ENCODE results near the gene MYO5B.
"Not testable (repeated sequence)": the region's sequence is repeated elsewhere in the genome, so short reads cannot be mapped to it uniquely, and the experiment has no call there.

The MYO5B gene

DNA sequence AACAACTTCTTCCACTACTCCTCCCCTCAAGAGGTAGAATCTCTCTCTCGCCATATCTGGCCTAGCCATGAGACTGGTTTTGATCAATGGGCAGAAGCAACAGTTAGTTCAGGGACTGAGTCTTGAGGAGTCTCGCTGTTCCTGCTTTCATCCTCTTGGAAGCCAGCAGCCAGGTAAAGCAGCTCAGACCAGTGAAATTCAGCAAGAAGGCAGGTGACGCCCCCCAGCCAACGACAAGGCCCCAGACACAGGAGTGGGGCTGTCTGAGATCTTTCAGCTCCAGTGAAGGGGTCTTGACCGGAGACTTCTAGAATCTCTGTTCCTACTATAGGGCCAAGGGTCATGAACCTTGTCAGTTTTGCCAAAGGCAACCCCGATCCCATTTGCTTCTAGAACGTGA is 341.9 kb downstream of the MYO5B start:
- no peak for DNase-seq (ENCODE audit: low read depth)

DNA sequence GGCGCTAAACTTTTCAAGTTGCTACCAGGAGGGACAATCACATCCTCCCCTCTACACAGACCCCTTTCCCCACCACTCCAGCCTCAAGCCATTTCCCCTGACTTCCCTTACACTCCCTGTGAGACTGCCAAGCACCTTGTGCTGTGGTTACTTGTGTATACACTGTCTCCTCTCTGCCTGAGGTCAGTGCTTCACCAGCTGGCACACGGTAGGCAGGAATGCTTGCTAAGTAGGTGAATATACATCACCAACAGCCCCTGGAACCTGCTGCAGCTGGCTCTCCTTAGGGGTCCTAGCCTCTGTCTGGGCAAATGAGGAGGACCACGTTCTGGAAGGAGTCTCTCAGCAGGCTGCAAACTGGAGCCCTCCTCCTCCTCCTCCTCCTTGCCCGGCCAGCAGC is 343.3 kb downstream of the MYO5B start:
- no peak for DNase-seq (ENCODE audit: low read depth)

GRCh38 chr18:49850636-49851035 is 344.3 kb downstream of the MYO5B start:
- no peak for DNase-seq (ENCODE audit: low read depth)

DNA sequence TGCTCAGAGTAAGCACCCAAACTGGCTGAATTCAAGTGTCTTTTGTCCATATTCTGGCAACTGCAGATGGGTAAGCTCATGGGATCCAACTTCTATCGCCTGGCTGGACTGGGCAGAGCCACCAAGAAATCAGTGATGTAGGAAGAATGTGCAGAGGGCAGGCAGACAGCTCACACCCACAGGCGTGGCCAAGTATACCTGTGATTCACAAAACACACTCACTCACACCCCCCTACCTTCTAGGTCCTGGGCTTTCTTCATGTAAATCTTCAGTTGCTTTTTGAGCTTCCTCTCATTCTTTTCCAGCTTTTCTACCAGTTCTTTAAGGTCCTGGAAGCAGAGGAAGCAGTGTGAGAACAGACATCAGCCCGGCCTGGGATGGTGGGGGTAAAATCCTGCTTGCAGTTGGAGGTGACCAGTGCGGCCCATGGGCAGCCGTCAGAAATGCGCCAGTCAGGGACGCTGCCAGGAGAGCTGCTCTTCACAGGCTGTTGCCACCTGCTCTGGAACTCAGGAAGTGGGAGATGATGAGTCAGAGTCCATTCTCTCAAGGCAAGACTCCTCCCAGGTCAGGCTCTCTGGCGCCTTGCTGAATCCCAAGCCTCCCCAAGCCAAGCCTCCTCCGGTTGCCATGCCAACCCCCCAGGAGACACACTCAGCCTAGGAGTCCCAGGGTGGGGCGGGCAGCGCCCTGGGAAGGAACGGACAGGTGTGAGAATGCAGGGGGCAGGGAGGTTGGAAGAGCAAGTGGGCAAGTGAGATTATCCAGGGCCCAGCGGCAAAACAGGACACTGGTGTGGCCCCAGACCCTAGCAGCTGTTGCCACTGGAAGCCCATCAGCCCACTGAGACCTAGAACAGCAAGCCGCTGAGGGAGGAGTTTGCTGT is 345.4 kb downstream of the MYO5B start:
- DNase-seq (ENCODE audit: low read depth): no peak

DNA sequence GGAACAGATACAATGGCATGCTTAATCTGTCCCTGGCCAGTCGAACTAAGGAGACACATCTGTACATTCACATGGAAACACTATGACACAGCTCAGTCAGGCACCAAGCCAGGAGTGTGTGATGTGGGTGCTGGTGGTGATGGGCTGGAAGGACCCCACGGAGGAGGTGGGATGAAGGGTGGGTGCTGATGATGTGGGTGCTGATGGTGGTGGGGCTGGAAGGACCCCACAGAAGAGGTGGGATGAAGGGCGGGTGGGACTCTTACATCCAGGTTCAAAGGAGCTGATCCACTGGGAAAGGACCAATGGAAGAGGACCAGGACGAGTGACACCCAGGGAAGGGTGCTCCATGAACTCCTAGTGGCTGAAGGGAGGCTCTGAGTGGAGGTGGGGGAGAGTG is 346.8 kb downstream of the MYO5B start:
- DNase-seq (ENCODE audit: low read depth): no peak

DNA sequence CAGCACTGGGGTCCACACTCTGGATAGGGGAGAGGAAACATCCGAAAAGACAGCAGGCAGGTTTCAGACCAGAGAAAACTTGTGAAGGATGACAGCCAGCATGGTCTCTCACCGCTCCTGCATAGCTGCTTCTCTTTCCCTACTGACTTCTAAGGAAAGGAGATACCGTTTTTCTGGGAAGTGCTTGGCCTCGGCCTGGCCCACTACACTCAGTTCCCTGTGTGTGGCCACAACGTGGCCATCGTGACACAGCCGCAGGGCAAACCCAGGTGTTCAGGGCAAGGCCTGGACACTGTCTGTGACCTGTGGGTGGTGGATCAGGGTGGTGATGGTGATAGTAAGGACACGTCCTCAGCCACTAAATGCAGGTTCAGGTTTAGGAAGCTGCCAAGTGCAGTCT is 347.4 kb downstream of the MYO5B start:
- no peak for DNase-seq (ENCODE audit: low read depth)

GRCh38 chr18:49846718-49847470 is 348.1 kb downstream of the MYO5B start:
- DNase-seq (ENCODE audit: low read depth): no peak

DNA sequence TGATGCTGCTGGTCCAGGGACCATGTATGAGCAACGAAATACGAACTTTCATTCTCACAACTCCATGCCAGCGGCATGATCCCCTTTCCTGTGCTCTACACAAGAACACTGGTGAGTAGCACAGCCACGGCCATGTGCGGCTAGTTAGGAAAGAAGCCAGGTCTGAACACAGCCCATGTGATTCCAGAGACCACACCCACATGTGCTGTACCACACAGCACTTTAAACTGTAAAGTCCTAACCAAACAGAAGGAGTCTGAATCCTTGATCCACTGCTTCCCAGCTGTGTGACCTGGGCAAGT is 348.6 kb downstream of the MYO5B start:
- DNase-seq (ENCODE audit: low read depth): no peak

GRCh38 chr18:49845629-49846360 is 349.2 kb downstream of the MYO5B start:
- DNase-seq (ENCODE audit: low read depth): no peak

- DNase-seq (ENCODE audit: low read depth): no peak
Observed at GRCh38 chr18:49844903-49845302, 350.0 kb downstream of the MYO5B start.

DNA sequence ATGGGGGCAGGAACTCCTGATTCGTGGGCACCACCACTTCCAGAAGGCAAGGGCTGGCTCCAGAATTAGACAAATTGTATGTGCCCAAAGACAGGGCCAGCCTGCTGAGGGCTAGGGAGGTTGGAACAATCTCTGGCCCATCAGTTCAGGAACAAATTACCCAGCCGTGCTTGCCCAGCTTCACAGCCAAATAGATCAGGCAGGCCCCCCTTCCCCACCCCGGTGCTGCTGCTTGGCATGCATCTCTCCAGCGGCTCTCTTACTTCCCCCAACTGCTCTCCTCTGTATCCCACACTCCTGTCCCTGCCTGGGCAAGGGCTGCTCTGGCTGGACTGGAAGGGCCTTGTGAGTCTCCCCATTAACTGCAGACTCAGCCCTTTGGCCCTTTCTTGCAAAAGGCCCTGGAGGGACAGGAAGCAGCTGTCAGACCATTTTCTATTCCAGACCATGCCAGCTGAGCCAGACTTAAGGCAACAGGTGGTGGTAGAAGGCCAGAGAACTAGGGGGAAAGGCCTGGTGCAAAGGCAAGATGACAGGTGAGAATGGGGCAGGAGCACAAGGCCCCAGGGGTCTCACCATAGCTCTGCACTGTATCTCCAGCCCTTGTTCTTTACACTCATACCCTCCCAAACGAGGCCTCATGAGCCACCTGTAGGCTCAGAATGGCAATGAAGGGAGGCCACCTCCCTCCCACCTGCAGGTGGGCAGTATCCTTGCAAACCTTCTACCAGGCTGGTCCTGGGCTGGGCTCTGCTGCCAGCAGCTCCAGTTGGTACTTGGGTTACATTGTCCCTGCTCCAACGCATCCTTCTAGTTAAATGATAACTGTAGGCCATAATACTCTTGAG is 350.9 kb downstream of the MYO5B start:
- DNase-seq (ENCODE audit: low read depth): no peak

DNA sequence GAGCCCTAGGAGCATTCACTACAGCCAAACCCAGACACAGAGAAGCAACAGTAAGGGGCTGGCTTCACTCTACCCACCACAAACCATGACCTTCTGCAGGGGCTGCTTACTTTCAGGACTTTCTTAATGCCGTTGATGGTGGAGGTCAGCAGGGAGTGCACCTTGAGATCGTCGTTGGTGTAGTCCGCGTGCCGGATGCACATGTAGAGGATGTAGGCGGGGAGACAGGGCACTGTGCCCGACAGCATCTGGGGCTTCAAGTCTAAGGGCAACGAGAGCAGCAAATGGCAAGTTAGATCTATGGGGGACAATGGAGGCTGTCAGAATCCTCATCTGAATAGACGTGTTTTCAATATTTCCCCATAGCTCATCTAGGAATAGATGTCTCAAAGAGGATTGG is 351.8 kb downstream of the MYO5B start:
- no peak for DNase-seq (ENCODE audit: low read depth)

- no peak for DNase-seq (ENCODE audit: low read depth)
Observed at GRCh38 chr18:49842656-49843055, 352.3 kb downstream of the MYO5B start.

DNA sequence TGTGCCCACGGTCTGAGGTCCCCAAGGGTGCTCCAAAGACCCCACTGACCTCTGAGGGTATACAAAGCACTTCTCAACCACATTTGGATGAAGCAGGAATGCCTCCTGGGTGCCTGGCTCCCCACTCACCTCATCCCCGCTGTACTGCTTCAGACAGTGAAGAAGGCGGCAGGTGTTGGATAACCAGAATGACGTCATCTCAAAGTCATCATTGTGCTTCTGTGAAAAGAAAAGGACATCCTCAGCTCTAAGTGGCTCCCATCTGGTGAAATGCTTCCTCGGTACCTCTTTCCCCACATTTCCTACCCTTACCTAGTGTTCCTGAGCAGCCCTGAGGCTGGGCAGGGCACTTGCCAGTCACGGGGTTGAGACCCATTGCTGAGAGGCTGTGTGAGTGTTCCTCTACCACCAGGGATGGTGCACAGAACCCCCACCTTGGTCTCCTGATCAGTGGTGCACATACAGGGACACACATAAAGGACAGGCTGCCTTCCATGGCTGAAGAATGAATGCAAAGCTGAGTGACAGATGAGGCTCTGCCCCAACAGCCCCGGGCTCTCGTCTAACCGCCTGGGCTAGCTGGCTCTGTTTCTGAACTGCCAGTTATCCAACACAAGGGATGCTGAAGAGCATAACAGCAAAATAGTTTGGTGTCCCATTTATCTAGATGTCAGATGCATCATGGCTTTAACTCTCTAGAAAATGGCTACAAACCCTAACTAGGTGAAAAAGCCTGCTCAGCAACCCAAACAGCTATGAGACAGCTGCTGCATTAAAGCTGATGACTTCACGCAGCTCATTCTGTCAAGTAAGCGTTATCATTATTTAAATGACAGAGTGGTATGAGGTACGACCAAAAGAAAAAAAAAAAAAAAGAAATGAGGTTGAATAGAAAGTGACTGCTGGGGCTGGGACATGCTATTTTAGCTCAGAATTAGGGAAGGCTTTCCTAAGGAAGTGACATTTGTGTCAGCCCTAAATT is 353.4 kb downstream of the MYO5B start:
- DNase-seq (ENCODE audit: low read depth): no peak

GRCh38 chr18:49839012-49839411 is 355.9 kb downstream of the MYO5B start:
- no peak for DNase-seq (ENCODE audit: low read depth)

- DNase-seq (ENCODE audit: low read depth): no peak
Observed at GRCh38 chr18:49838381-49838780, 356.6 kb downstream of the MYO5B start.

DNA sequence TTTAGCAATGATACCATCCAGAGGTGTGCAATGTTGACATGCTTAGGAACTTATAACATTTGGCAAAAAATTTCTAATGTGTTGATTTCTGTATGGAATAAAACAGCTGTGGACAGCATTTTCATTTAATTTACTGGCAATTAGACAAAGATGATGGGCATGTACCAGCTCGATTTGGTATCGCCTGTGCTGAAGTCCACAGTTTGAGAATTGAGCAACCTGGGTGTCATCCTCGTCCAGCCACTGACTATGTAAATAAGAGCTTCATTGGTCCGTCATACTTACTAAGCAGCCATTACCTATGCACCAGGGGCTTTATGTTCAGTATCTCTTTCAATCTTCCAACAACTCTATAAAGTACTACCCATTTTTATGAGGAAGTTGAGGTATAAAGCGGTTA is 357.1 kb downstream of the MYO5B start:
- DNase-seq (ENCODE audit: low read depth): no peak

- DNase-seq (ENCODE audit: low read depth): not testable (repeated sequence)
Observed at GRCh38 chr18:49837316-49837835, 357.6 kb downstream of the MYO5B start.

DNA sequence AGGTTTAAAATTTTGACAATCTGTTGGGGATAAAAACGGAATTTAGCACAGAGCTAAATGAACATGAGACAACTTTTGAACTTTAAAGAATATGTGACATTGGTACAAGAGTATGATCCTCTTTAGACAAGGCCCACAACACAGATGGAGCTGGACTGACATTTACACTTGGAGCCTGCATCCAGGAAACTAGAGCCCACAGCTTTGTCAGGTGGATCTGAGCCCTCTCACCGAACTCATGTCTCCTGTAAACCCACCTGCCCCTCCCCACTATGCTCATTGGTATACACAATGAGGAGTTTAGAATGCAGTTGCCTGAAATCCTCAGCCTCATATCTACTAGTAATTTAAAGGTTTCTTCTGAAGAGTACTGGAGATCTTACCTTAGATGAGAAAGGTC is 359.5 kb downstream of the MYO5B start:
- DNase-seq (ENCODE audit: low read depth): no peak

DNA sequence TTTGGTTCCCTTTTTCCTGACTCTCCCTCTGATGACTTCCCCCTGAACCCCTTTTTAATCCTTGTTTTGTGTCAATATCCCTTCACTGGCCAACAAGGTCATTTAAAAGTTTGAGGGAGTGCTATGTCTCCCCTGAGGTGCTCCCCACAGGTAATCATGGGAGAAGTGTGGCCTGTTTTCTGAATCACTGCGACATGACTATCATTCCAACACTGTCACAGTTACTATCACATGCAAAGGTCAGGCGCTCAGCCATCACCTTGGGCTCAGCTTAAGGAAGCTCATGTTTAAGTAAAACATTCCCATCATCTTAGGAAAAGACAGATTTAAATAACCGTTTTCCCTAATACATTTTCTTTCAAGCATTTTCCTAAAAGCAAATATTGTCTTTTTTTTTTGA is 360.7 kb downstream of the MYO5B start:
- DNase-seq (ENCODE audit: low read depth): no peak

DNA sequence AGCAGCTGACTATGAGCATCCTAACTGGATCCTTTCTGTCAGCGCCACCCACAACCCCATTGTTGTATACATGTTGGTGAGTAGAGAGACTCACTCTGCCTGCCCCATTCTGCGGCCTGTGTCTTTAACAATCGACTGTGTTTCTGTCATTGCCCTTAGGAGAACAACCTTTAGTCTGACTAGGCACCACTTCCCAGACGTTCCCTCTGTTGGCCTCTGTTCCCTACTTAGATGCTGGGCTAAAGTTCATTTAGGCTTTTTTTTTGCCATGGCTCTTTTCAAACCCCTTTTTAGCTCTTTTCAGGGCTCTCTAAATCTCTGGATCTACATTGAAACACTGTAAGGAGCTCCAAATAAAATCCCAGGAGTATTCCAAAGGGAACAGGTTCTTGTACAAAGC is 361.1 kb downstream of the MYO5B start:
- no peak for DNase-seq (ENCODE audit: low read depth)
